Left lung (tissue), 10 donors: ENCODE measurements around the gene ARSG. TPM values are rescaled to one million over a fixed set of nuclear protein-coding genes. Genes with fewer than 3 reads are reported as not detected.

Experiments
- ATAC-seq: fragments of 200-7000 bp; cut with Tn5 transposase; one replicate; pipeline ENCODE4 v1.9.1; 2020; ENCODE audit warnings: moderate library complexity
- DNase-seq, 4 donors: peaks; one replicate each; pipeline ENCODE4 v3.0.0-alpha.2; 2013 to 2020
- H3K27ac ChIP-seq, 2 donors: fragments of 200-600 bp; sonication (generic) in 1 of 2; one replicate each; pipeline versions ENCODE4 v1.5.0 to v1.8.0; 2020 to 2021
- H3K27me3 ChIP-seq, 2 donors: fragments of 200-600 bp; sonication (generic) in 1 of 2; one replicate each; pipeline versions ENCODE4 v1.5.0 to v1.8.0; 2020 to 2021
- H3K36me3 ChIP-seq, 2 donors: fragments of 200-600 bp; sonication (generic) in 1 of 2; one replicate each; pipeline versions ENCODE4 v1.5.0 to v1.8.0; 2020 to 2021
- H3K4me1 ChIP-seq, 2 donors: fragments of 200-600 bp; one replicate each; pipeline ENCODE4 v1.8.0; 2021
- H3K4me3 ChIP-seq, 2 donors: fragments of 200-600 bp; sonication (generic) in 1 of 2; one replicate each; pipeline versions ENCODE4 v1.5.0 to v1.8.0; 2020 to 2021; ENCODE audit warnings: mild to moderate bottlenecking in 1 of 2
- H3K9me3 ChIP-seq, 2 donors: fragments of 200-600 bp; sonication (generic) in 1 of 2; one replicate each; pipeline versions ENCODE4 v1.5.0 to v1.8.0; 2020 to 2021
- CTCF ChIP-seq, 2 donors: fragments of 200-600 bp; sonication (generic) in 1 of 2; IDR thresholded peaks; one replicate each; pipeline versions ENCODE4 v1.5.0 to v1.8.0; 2021; ENCODE audit warnings: antibody characterized with exemption in 2 of 2
- intact Hi-C, 2 donors: fragments of 100-400 bp; cut with DNase I; formaldehyde crosslinking; loops; one replicate each; pipeline versions ENCODE4 v1.11.2 to v1.14.2; 2022
- polyA plus RNA-seq, 6 donors: library from polyadenylated mRNA; unstranded; fragments of 120-200 nt; gene quantifications; one replicate each; pipeline ENCODE4 v1.2.1, GENCODE V29; 2013; ENCODE audit not compliant: insufficient read length in 6 of 6
- total RNA-seq, 2 donors: library from RNA; stranded (reverse); fragmentation: NEBNext Ultra II Directional; extraction: Animal tissue kit (Norgen Biotek cat#: 25700); gene quantifications; one replicate each; pipeline ENCODE4 v1.2.1, GENCODE V29; 2021
- donor health status: DM: no; HTN: yes; CAD: no.
- donor health status: DM: no; HTN: no; CAD: no.

ARSG gene
- total and polyA plus RNA-seq, 8 donors, result 3.4 to 10.0 (median 4.5) TPM

GRCh38 chr17:68320943-68321555 lies 29.8 kb downstream of the ARSG start:
- no peak overlapping the region for H3K27ac ChIP-seq
- no peaks in the 10 kb centered on the region for H3K9me3 ChIP-seq
- DNase-seq, result no peak
- no peak for ATAC-seq
- no peaks in the 10 kb centered on the region for H3K36me3 ChIP-seq
- no peak for TF ChIP-seq CTCF (IDR thresholded peaks at IDR 0.05)
- no peak overlapping the region for H3K4me3 ChIP-seq
- no peaks in the 10 kb centered on the region for H3K27me3 ChIP-seq
- intact Hi-C loops, result no loop called here
- peaks cover 0 to 21% of the 10 kb centered on the region in 2 donors for H3K4me1 ChIP-seq

GRCh38 chr17:68321556-68321954 lies 30.3 kb downstream of the ARSG start:
- no peak for TF ChIP-seq CTCF (IDR thresholded peaks at IDR 0.05)

GRCh38 chr17:68322630-68323029 lies 31.3 kb downstream of the ARSG start:
- ATAC-seq (no peak), DNase-seq (no peak)
- no peaks in the 10 kb centered on the region for H3K27me3 ChIP-seq
- intact Hi-C loops, result no loop called here
- peaks cover 0 to 21% of the 10 kb centered on the region in 2 donors for H3K4me1 ChIP-seq
- no peak overlapping the region for H3K4me3 ChIP-seq
- no peak for TF ChIP-seq CTCF (IDR thresholded peaks at IDR 0.05)
- no peaks in the 10 kb centered on the region for H3K9me3 ChIP-seq
- no peak overlapping the region for H3K27ac ChIP-seq
- H3K36me3 ChIP-seq, result no peaks in the 10 kb centered on the region

More at GRCh38 chr17:68321556-68321954, 30.3 kb downstream of the ARSG start:
- Histone ChIP-seq H3K4me1 (peaks cover 0 to 21% of the 10 kb centered on the region in 2 donors), H3K9me3 (no peaks in the 10 kb centered on the region), H3K27ac (no peak overlapping the region), H3K36me3 (no peaks in the 10 kb centered on the region), H3K27me3 (no peaks in the 10 kb centered on the region), H3K4me3 (no peak overlapping the region)
- no peak for DNase-seq
- intact Hi-C loops, result no loop called here
- ATAC-seq, result no peak

- intact Hi-C loops, result no loop called here
Measured at GRCh38 chr17:68324114-68324513, 32.8 kb downstream of the ARSG start.

More at GRCh38 chr17:68324114-68324513, 32.8 kb downstream of the ARSG start:
- Histone ChIP-seq H3K4me3 (no peak overlapping the region), H3K36me3 (no peaks in the 10 kb centered on the region), H3K27me3 (no peaks in the 10 kb centered on the region), H3K4me1 (peaks cover 0 to 8% of the 10 kb centered on the region in 2 donors), H3K9me3 (no peaks in the 10 kb centered on the region), H3K27ac (no peak overlapping the region)
- DNase-seq (no peak), ATAC-seq (no peak)
- TF ChIP-seq CTCF (IDR thresholded peaks at IDR 0.05), result no peak
